Small intestine (tissue), 7 donors: Measurements from ENCODE around the gene NOLC1. TPM values are rescaled to one million over a fixed set of nuclear protein-coding genes. Genes with fewer than 3 reads are reported as not detected.
A peak's percentile ranks its signal among the peaks of the same experiment; 100 is the strongest.

Experiments used
- DNase-seq, 2 donors: peaks; one replicate each; pipeline versions ENCODE4 v3.0.0 to v3.0.0-alpha.2; 2013
- FAIRE-seq: peaks from 2 replicates; lab custom pipeline; 2012; peaks lifted over from hg19 to GRCh38; lab: Jason Lieb, UNC
- H3K27ac ChIP-seq, 3 donors: one replicate each; pipeline ENCODE4 v1.5.1; 2013; ENCODE audit warnings: low read length in 2 of 3, mild to moderate bottlenecking in 2 of 3, control low read depth in 1 of 3, inconsistent platforms in 1 of 3, low read depth in 1 of 3, moderate library complexity in 1 of 3
- H3K27me3 ChIP-seq, 3 donors: one replicate each; pipeline ENCODE4 v1.6.1; 2013; ENCODE audit warnings: low read length in 3 of 3, inconsistent platforms in 1 of 3; ENCODE audit not compliant: control insufficient read depth in 3 of 3, insufficient read depth in 3 of 3
- H3K36me3 ChIP-seq, 3 donors: one replicate each; pipeline ENCODE4 v1.6.1; 2013; ENCODE audit warnings: low read length in 3 of 3, inconsistent platforms in 1 of 3, low read depth in 1 of 3, mild to moderate bottlenecking in 1 of 3, moderate library complexity in 1 of 3; ENCODE audit not compliant: control insufficient read depth in 3 of 3, insufficient read depth in 2 of 3
- H3K4me1 ChIP-seq, 3 donors: one replicate each; pipeline ENCODE4 v1.6.1; 2013; ENCODE audit warnings: low read length in 2 of 3, inconsistent platforms in 1 of 3, low read depth in 1 of 3, mild to moderate bottlenecking in 1 of 3, moderate library complexity in 1 of 3; ENCODE audit not compliant: control insufficient read depth in 3 of 3, insufficient read depth in 2 of 3
- H3K4me3 ChIP-seq, 3 donors: one replicate each; pipeline ENCODE4 v1.5.1; 2013; ENCODE audit warnings: low read length in 3 of 3, control low read depth in 1 of 3, inconsistent platforms in 1 of 3, low read depth in 1 of 3, mild to moderate bottlenecking in 1 of 3, moderate library complexity in 1 of 3
- H3K9me3 ChIP-seq, 2 donors: one replicate each; pipeline ENCODE4 v1.6.1; 2013; ENCODE audit warnings: low read depth in 1 of 2, low read length in 1 of 2; ENCODE audit not compliant: control insufficient read depth in 2 of 2, insufficient read depth in 1 of 2
- WGBS, 3 donors: extraction: QIAGEN DNeasy Blood & Tissue Kit; methylation state at CpG; one replicate each; pipeline ENCODE4 v1.1.7; 2013; 5-methylcytosine and 5-hydroxymethylcytosine counted together
- polyA plus RNA-seq, 4 donors: library from polyadenylated mRNA; stranded (reverse) in 3 of 4; unstranded in 1 of 4; fragments of 200-250 nt in 3 of 4; fragments of 120-200 nt in 1 of 4; gene quantifications; one replicate each; pipeline versions ENCODE4 v1.2.1 to v1.2.3, GENCODE V29; 2013
- donor health status: healthy with polysubstance abuse.
- donor health status: control.
- donor health status: control.
- donor health status: Bipolar disorder and iron deficiency.
- donor health status: healthy.

Gene NOLC1
- polyA plus RNA-seq, 4 donors = 12.7 to 60.4 (median 34.3) TPM

DNA sequence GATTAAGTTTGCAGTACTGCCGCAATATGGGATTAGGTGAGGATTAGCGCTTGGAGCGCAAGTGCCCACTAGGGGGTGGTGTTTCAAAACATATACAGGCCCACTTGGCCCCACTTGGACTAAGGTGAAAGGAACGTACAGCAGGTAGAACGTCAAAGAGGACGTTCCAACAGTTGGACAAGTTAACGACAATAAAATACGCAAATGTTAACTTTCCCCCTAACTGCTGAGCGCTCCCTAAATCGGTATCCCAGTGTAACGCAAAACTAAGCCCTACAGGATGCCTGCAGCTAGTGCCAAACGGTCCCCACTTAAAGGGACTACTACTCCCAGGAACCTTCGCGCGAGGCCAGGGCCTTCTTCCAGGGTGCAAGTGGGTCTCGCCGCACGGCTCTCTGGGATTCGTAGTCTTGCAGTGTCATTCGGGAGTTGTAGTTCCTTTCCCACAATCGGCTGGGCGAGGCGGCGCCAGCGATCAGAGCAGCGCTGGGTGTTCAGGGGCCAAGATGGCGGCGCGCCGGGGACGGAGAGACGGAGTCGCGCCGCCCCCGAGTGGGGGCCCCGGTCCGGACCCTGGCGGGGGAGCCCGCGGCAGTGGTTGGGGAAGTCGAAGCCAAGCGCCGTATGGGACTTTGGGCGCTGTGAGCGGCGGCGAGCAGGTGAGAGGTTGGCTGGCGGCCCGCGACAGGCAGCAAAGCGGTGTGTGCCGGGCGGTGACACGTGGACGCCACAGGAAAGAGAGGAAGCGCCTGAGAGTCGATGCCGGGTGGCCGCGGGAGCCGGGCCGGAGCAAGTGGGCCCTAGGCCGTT lies 19.4 kb upstream of the NOLC1 start, which contains the start of gene PPRC1:
Gene PPRC1 (plus strand): TSS at position 478 of the 810 bp plus-strand sequence. CDS start 29 bp downstream, at position 507.
- DNase-seq (peak; percentile 99), FAIRE-seq (no peak)
- no peaks in the 10 kb centered on the region for H3K27me3 ChIP-seq
- WGBS, 3 donors = 0% methylated on average over 53 to 64 of the region's 64 CpGs
- peaks cover 2 to 26% (median 6%) of the 10 kb centered on the region in 3 donors for H3K4me1 ChIP-seq
- peak within 1 kb of the TSS; percentile 90 to 92 (median 92) for H3K27ac ChIP-seq
- H3K4me3 ChIP-seq = peak within 1 kb of the TSS; percentile 76 to 94 (median 77)
- H3K36me3 ChIP-seq = peaks cover 0 to 10% (median 0%) of the 10 kb centered on the region in 3 donors
- H3K9me3 ChIP-seq = no peaks in the 10 kb centered on the region

DNA sequence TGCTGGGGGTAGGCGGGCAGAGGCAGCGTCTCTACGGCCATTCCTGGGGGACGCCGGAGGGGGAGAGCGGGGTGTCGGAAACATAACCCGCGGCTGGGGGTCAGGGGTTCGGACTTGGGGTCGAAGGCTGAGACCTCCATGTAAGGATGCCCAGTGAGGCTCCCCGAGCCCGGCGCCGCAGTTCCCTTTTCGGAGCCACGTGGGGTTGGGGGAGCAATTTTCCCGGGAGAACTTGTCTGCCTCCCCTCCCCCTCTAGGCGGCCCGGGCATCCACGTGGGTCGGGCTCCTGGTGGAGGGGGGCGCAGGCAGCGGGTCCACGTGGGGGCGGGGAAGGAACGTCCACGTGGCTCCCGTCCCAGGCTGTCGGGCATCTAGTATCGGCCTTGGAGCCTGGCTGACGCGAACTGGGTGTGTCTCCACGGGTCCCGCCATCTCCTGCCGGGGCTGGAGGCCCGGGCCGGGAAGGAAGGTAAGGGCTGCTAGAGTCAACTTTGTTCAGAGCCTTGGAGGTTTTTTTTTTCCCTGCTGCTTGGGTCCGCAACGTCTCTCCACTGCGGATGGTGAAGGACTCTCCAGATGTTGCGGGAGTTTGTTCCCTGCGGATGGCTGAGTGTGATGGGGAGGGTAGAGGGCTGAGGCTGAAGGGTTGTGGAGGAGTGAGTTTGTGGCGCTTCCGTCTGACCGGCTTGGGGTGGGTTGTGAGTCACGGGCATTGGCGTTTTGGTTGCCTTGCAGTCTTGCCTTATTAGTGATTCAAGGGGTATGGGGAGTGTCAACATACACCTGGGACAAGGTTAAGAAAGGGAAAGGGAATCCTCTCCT lies 18.6 kb upstream of the NOLC1 start:
- FAIRE-seq (no peak), DNase-seq (peak; percentile 68 to 86)
- no peaks in the 10 kb centered on the region for H3K9me3 ChIP-seq
- peaks cover 0 to 18% (median 4%) of the 10 kb centered on the region in 3 donors for H3K36me3 ChIP-seq
- H3K4me1 ChIP-seq = peaks cover 2 to 26% (median 6%) of the 10 kb centered on the region in 3 donors
- no peaks in the 10 kb centered on the region for H3K27me3 ChIP-seq
- 0 to 2% (median 1%) methylated on average over 40 to 48 of the region's 48 CpGs for WGBS, 3 donors
- peak overlapping the region; percentile 76 to 94 (median 77) for H3K4me3 ChIP-seq
- peak overlapping the region; percentile 90 to 92 (median 92) for H3K27ac ChIP-seq

DNA sequence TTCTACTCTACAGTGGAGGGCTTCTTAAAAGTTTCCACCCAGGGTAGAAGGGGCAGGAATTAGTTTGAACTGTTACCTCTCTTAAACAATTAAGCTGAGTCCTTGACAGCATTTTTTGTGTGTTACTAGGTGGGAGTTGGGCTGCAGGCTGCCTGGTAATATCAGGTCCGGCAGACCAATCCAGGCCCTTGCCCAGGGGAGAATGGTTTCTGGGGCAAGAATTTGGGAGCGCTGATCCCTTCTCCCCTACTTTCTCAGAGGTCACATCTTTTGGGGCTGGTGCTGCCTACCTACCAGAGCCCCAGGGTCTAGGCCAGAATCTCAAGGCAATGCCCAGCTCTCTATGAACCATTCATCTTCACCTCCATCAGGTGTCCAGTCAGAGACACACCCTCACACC lies 17.8 kb upstream of the NOLC1 start:
- 51 to 65% (median 64%) methylated on average over 2 of the region's 2 CpGs for WGBS, 3 donors
- DNase-seq (no peak), FAIRE-seq (no peak)

DNA sequence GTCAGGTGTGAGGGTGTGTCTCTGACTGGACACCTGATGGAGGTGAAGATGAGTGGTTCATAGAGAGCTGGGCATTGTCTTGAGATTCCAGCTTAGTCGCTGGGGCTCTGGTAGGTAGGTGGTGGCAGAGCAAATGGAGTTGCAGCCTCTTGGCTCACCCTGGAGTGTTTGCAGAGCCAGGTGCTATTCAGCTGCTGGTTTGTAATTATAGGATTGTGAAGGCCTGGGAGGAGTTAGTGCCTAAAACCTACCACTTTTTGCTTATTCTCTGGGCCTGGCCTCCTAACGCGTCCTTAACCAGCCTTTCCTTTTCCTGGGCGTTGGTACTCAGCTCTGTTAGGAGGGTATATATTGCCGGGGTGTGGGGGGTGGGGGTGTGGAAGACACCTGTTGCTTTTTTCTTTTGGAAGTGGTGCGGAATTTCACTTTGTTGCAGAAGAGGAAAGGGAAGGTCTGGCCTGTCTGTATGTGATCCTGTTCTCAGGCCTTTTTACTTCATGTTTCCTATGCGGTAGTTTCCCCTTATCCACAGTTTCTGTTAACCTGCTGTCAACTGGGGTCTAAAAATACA lies 16.1 kb upstream of the NOLC1 start:
- Histone ChIP-seq H3K9me3 (no peaks in the 10 kb centered on the region), H3K27me3 (no peaks in the 10 kb centered on the region), H3K36me3 (peaks cover 2 to 42% (median 17%) of the 10 kb centered on the region in 3 donors), H3K4me1 (peaks cover 2 to 26% (median 6%) of the 10 kb centered on the region in 3 donors), H3K27ac (no peak overlapping the region), H3K4me3 (no peak overlapping the region)
- FAIRE-seq = no peak
- 79 to 87% (median 84%) methylated on average over 7 of the region's 7 CpGs for WGBS, 3 donors
- no peak for DNase-seq

More for the DNA sequence above, 17.8 kb upstream of the NOLC1 start:
- Histone ChIP-seq H3K4me3 (peak overlapping the region in 2 of 3 donors; percentile 76 to 77), H3K4me1 (peaks cover 2 to 26% (median 6%) of the 10 kb centered on the region in 3 donors), H3K36me3 (peaks cover 0 to 26% (median 9%) of the 10 kb centered on the region in 3 donors), H3K9me3 (no peaks in the 10 kb centered on the region), H3K27me3 (no peaks in the 10 kb centered on the region), H3K27ac (peak overlapping the region in 1 of 3 donors; percentile 92)

DNA sequence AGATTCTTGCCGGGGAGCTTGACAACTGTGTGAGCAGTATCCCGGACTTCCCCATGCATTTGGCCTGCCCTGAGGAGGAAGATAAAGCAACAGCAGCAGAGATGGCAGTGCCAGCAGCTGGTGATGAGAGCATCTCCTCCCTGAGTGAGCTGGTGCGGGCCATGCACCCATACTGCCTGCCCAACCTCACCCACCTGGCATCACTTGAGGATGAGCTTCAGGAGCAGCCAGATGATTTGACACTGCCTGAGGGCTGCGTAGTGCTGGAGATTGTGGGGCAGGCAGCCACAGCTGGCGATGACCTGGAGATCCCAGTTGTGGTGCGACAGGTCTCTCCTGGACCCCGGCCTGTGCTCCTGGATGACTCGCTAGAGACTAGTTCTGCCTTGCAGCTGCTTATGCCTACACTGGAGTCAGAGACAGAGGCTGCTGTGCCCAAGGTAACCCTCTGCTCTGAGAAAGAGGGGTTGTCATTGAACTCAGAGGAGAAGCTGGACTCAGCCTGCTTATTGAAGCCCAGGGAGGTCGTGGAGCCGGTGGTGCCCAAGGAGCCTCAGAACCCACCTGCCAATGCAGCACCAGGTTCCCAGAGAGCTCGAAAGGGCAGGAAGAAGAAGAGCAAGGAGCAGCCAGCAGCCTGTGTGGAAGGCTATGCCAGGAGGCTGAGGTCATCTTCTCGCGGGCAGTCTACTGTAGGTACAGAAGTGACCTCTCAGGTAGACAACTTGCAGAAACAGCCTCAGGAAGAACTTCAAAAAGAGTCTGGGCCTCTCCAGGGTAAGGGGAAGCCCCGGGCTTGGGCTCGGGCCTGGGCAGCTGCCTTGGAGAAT lies 12.7 kb upstream of the NOLC1 start:
- Histone ChIP-seq H3K4me3 (no peak overlapping the region), H3K27me3 (no peaks in the 10 kb centered on the region), H3K4me1 (peaks cover 1 to 20% (median 3%) of the 10 kb centered on the region in 3 donors), H3K9me3 (no peaks in the 10 kb centered on the region), H3K36me3 (peaks cover 11 to 70% (median 21%) of the 10 kb centered on the region in 3 donors), H3K27ac (no peak overlapping the region)
- no peak for DNase-seq
- 91 to 95% (median 95%) methylated on average over 15 of the region's 15 CpGs for WGBS, 3 donors
- no peak for FAIRE-seq

DNA sequence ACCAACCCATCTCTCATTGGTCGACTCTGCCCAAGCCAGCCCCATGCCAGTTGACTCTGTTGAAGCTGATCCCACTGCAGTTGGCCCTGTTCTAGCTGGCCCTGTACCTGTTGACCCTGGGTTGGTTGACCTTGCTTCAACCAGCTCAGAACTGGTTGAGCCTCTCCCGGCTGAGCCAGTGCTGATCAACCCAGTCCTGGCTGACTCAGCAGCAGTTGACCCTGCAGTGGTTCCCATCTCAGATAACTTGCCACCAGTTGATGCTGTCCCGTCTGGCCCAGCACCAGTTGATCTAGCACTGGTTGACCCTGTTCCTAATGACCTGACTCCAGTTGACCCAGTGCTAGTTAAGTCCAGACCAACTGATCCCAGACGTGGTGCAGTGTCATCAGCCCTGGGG lies 12.0 kb upstream of the NOLC1 start:
- Histone ChIP-seq H3K4me3 (no peak overlapping the region), H3K36me3 (peaks cover 11 to 77% (median 21%) of the 10 kb centered on the region in 3 donors), H3K27me3 (no peaks in the 10 kb centered on the region), H3K27ac (no peak overlapping the region), H3K4me1 (peaks cover 0 to 15% (median 3%) of the 10 kb centered on the region in 3 donors), H3K9me3 (no peaks in the 10 kb centered on the region)
- FAIRE-seq = no peak
- no peak for DNase-seq
- 89% methylated on average over 4 of the region's 4 CpGs for WGBS, 3 donors

DNA sequence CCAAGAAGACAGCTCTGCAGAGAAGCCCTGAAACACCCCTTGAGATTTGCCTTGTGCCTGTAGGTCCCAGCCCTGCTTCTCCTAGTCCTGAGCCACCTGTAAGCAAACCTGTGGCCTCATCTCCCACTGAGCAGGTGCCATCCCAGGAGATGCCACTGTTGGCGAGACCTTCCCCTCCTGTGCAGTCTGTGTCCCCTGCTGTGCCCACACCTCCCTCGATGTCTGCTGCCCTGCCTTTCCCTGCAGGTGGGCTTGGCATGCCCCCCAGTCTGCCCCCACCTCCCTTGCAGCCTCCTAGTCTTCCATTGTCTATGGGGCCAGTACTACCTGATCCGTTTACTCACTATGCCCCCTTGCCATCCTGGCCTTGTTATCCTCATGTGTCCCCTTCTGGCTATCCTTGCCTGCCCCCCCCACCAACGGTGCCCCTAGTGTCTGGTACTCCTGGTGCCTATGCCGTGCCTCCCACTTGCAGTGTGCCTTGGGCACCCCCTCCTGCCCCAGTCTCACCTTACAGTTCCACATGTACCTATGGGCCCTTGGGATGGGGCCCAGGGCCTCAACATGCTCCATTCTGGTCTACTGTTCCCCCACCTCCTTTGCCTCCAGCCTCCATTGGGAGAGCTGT lies 11.2 kb upstream of the NOLC1 start:
- H3K36me3 ChIP-seq = peaks cover 11 to 75% (median 21%) of the 10 kb centered on the region in 3 donors
- no peak for FAIRE-seq
- peaks cover 0 to 9% (median 3%) of the 10 kb centered on the region in 3 donors for H3K4me1 ChIP-seq
- H3K27ac ChIP-seq = no peak overlapping the region
- 90 to 95% (median 94%) methylated on average over 5 of the region's 5 CpGs for WGBS, 3 donors
- no peaks in the 10 kb centered on the region for H3K27me3 ChIP-seq
- no peak overlapping the region for H3K4me3 ChIP-seq
- no peak for DNase-seq
- no peaks in the 10 kb centered on the region for H3K9me3 ChIP-seq
